ENCODE measurements around the gene GRPR.
"Not testable (repeated sequence)": the region's sequence is repeated elsewhere in the genome, so short reads cannot be mapped to it uniquely, and the experiment has no call there.

GRPR gene

DNA sequence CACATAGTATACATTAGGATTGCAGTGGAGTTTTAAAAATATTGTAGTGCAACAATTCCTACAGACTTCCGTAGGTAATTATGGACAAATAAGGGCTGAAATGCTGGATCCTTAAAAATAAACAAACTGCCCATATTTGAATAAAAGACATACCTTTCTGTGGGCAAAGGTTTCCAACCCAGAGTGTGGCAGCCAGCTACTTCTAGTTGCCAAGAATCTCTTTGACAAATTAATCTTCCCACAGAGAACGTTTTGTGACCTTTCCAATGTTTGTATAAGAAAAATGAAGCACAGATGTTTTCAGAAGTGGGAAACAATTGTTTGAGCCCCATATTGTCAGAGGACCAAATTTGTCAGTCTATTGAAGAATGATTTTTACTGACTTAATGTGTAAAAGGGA is 21.1 kb downstream of the GRPR start:
- no peak for TF ChIP-seq SNAI2 (CRISPR knock-in tag; IDR thresholded peaks at IDR 0.05)
- no peak for TF ChIP-seq BACH2 (CRISPR knock-in tag; IDR thresholded peaks at IDR 0.05; ENCODE audit: borderline replicate concordance)
- TF ChIP-seq, protein P1, sequence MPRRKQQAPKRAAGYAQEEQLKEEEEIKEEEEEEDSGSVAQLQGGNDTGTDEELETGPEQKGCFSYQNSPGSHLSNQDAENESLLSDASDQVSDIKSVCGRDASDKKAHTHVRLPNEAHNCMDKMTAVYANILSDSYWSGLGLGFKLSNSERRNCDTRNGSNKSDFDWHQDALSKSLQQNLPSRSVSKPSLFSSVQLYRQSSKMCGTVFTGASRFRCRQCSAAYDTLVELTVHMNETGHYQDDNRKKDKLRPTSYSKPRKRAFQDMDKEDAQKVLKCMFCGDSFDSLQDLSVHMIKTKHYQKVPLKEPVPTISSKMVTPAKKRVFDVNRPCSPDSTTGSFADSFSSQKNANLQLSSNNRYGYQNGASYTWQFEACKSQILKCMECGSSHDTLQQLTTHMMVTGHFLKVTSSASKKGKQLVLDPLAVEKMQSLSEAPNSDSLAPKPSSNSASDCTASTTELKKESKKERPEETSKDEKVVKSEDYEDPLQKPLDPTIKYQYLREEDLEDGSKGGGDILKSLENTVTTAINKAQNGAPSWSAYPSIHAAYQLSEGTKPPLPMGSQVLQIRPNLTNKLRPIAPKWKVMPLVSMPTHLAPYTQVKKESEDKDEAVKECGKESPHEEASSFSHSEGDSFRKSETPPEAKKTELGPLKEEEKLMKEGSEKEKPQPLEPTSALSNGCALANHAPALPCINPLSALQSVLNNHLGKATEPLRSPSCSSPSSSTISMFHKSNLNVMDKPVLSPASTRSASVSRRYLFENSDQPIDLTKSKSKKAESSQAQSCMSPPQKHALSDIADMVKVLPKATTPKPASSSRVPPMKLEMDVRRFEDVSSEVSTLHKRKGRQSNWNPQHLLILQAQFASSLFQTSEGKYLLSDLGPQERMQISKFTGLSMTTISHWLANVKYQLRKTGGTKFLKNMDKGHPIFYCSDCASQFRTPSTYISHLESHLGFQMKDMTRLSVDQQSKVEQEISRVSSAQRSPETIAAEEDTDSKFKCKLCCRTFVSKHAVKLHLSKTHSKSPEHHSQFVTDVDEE (CRISPR knock-in tag; IDR thresholded peaks at IDR 0.05) = no peak
- no peak for TF ChIP-seq ZFP30 (CRISPR knock-in tag; IDR thresholded peaks at IDR 0.05)
- TF ChIP-seq ISL1 (CRISPR knock-in tag; IDR thresholded peaks at IDR 0.05) = no peak
- no peak for ATAC-seq

DNA sequence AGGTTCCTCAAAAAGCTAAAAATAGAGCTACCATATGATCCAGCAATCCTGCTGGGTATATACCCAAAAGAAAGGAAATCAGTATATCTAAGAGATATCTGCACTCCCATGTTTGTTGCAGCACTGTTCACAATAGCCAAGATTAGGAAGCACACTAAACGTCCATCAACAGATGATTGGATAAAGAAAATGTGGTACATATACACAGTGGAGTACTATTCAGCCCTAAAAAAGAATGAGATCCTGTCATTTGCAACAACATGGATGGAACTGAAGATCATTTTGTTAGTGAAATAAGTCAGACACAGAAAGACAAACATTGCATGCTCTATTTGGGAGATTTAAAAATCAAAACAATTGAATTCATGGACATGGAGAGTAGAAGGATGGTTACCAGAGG is 21.7 kb downstream of the GRPR start:
- not testable (repeated sequence) for ATAC-seq
- peak; percentile 64 for TF ChIP-seq ZNF8 (CRISPR knock-in tag; IDR thresholded peaks at IDR 0.05)

DNA sequence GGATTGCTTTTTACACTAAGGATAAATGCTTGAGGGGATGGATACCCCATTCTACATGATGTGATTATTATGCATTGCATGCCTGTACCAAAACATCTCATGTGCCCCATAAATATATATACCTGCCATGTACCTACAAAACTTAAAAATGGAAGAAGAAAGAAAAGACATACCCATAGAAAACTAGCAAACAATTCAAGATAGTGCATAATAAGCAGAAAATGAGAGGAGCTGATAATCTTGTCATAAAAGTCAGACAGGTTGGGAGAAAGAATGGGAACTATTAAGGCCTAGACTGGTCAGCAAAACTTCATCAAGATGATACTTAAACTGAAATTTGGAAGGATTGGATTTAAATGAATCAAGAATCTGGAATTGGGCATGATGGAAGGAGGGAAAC is 22.3 kb downstream of the GRPR start:
- ATAC-seq = no peak
- TF ChIP-seq, protein P2, sequence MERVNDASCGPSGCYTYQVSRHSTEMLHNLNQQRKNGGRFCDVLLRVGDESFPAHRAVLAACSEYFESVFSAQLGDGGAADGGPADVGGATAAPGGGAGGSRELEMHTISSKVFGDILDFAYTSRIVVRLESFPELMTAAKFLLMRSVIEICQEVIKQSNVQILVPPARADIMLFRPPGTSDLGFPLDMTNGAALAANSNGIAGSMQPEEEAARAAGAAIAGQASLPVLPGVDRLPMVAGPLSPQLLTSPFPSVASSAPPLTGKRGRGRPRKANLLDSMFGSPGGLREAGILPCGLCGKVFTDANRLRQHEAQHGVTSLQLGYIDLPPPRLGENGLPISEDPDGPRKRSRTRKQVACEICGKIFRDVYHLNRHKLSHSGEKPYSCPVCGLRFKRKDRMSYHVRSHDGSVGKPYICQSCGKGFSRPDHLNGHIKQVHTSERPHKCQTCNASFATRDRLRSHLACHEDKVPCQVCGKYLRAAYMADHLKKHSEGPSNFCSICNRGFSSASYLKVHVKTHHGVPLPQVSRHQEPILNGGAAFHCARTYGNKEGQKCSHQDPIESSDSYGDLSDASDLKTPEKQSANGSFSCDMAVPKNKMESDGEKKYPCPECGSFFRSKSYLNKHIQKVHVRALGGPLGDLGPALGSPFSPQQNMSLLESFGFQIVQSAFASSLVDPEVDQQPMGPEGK (CRISPR knock-in tag; IDR thresholded peaks at IDR 0.05; ENCODE audit: borderline replicate concordance) = no peak
- TF ChIP-seq GLIS3 (CRISPR knock-in tag; IDR thresholded peaks at IDR 0.05) = no peak
- no peak for TF ChIP-seq OSR1 (CRISPR knock-in tag; IDR thresholded peaks at IDR 0.05)
- no peak for TF ChIP-seq ESRRG (CRISPR knock-in tag; IDR thresholded peaks at IDR 0.05)
- TF ChIP-seq CSDC2 (CRISPR knock-in tag; IDR thresholded peaks at IDR 0.05) = no peak
- no peak for TF ChIP-seq PPARA (CRISPR knock-in tag; IDR thresholded peaks at IDR 0.05; ENCODE audit: borderline replicate concordance)
- TF ChIP-seq SNAI2 (CRISPR knock-in tag; IDR thresholded peaks at IDR 0.05) = no peak
- no peak for TF ChIP-seq ZNF8 (CRISPR knock-in tag; IDR thresholded peaks at IDR 0.05)
- no peak for TF ChIP-seq ARNTL (CRISPR knock-in tag; IDR thresholded peaks at IDR 0.05; ENCODE audit: borderline replicate concordance, low read depth)
- TF ChIP-seq, protein P3, sequence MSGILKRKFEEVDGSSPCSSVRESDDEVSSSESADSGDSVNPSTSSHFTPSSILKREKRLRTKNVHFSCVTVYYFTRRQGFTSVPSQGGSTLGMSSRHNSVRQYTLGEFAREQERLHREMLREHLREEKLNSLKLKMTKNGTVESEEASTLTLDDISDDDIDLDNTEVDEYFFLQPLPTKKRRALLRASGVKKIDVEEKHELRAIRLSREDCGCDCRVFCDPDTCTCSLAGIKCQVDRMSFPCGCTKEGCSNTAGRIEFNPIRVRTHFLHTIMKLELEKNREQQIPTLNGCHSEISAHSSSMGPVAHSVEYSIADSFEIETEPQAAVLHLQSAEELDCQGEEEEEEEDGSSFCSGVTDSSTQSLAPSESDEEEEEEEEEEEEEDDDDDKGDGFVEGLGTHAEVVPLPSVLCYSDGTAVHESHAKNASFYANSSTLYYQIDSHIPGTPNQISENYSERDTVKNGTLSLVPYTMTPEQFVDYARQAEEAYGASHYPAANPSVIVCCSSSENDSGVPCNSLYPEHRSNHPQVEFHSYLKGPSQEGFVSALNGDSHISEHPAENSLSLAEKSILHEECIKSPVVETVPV (CRISPR knock-in tag; IDR thresholded peaks at IDR 0.05) = no peak
- TF ChIP-seq ISL1 (CRISPR knock-in tag; IDR thresholded peaks at IDR 0.05) = no peak
- TF ChIP-seq BACH2 (CRISPR knock-in tag; IDR thresholded peaks at IDR 0.05; ENCODE audit: borderline replicate concordance) = no peak
- TF ChIP-seq RARB (CRISPR knock-in tag; IDR thresholded peaks at IDR 0.05) = no peak
- no peak for TF ChIP-seq ZC3H10 (CRISPR knock-in tag; IDR thresholded peaks at IDR 0.05)
- TF ChIP-seq, protein P1 (CRISPR knock-in tag; IDR thresholded peaks at IDR 0.05) = no peak
- no peak for TF ChIP-seq ZFP3 (CRISPR knock-in tag; IDR thresholded peaks at IDR 0.05)
- TF ChIP-seq, protein P4, sequence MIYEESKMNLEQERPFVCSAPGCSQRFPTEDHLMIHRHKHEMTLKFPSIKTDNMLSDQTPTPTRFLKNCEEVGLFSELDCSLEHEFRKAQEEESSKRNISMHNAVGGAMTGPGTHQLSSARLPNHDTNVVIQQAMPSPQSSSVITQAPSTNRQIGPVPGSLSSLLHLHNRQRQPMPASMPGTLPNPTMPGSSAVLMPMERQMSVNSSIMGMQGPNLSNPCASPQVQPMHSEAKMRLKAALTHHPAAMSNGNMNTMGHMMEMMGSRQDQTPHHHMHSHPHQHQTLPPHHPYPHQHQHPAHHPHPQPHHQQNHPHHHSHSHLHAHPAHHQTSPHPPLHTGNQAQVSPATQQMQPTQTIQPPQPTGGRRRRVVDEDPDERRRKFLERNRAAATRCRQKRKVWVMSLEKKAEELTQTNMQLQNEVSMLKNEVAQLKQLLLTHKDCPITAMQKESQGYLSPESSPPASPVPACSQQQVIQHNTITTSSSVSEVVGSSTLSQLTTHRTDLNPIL (CRISPR knock-in tag; IDR thresholded peaks at IDR 0.05; ENCODE audit: low read depth) = no peak
- TF ChIP-seq ZNF565 (CRISPR knock-in tag; conservative IDR thresholded peaks at IDR 0.05; ENCODE audit: low read depth) = no peak
- TF ChIP-seq ZNF70 (CRISPR knock-in tag; IDR thresholded peaks at IDR 0.05) = no peak
- no peak for TF ChIP-seq ZFP30 (CRISPR knock-in tag; IDR thresholded peaks at IDR 0.05)
